Activated naive CD4-positive, alpha-beta T cell treated with anti-CD3 and anti-CD28 coated beads, Interleukin-2, amount 50 U/mL, for 16 hours (primary cell): ENCODE results near the gene CERK.

Experiments
- DNase-seq: peaks from one replicate; pipeline ENCODE4 v3.0.0-alpha.2; 2020

The CERK gene

GRCh38 chr22:46697811-46698515 lies 40.1 kb downstream of the CERK start:
- no peak for DNase-seq

GRCh38 chr22:46696614-46697013 lies 41.4 kb downstream of the CERK start:
- DNase-seq = no peak

GRCh38 chr22:46696229-46696518 lies 41.9 kb downstream of the CERK start:
- no peak for DNase-seq

- no peak for DNase-seq
Observed at GRCh38 chr22:46695346-46696228, 42.5 kb downstream of the CERK start.

GRCh38 chr22:46694416-46695170 lies 43.5 kb downstream of the CERK start:
- no peak for DNase-seq

- no peak for DNase-seq
Observed at GRCh38 chr22:46693634-46694415, 44.2 kb downstream of the CERK start.

- DNase-seq = no peak
Observed at GRCh38 chr22:46691571-46691970, 46.5 kb downstream of the CERK start.

GRCh38 chr22:46690146-46690545 lies 47.9 kb downstream of the CERK start:
- no peak for DNase-seq

GRCh38 chr22:46688949-46689348 lies 49.1 kb downstream of the CERK start:
- no peak for DNase-seq

- DNase-seq = no peak
Observed at GRCh38 chr22:46687460-46687859, 50.6 kb downstream of the CERK start.

- no peak for DNase-seq
Observed at GRCh38 chr22:46687048-46687444, 51.0 kb downstream of the CERK start.

- no peak for DNase-seq
Observed at GRCh38 chr22:46686221-46687047, 51.6 kb downstream of the CERK start.

GRCh38 chr22:46684706-46685105 lies 53.3 kb downstream of the CERK start:
- no peak for DNase-seq

GRCh38 chr22:46682011-46682731 lies 55.9 kb downstream of the CERK start:
- DNase-seq = no peak

GRCh38 chr22:46681010-46681409 lies 57.0 kb downstream of the CERK start:
- no peak for DNase-seq

GRCh38 chr22:46679706-46680269 lies 58.3 kb downstream of the CERK start:
- DNase-seq = no peak

- no peak for DNase-seq
Observed at GRCh38 chr22:46678785-46679700, 59.0 kb downstream of the CERK start.

GRCh38 chr22:46678003-46678657 lies 59.9 kb downstream of the CERK start:
- no peak for DNase-seq

GRCh38 chr22:46677323-46678002 lies 60.6 kb downstream of the CERK start:
- DNase-seq = no peak
